ENCODE measurements around the gene NR3C2. TPM values are rescaled to one million over a fixed set of nuclear protein-coding genes. Genes with fewer than 3 reads are reported as not detected.

NR3C2 gene
- total RNA-seq, 1 experiment from 2014 or later: 1.6 TPM

- ChIA-PET CTCF (no interaction called here), POLR2A (ENCODE audit: low non-redundant PET) (interaction anchor here (0.6 kb wide), 1 partner anchor 881 kb away, joined by 3 read pairs; no protein-coding TSS in a partner anchor)
- Histone ChIP-seq H3K4me1 (ENCODE audit: insufficient read depth, low read length, poor library complexity, severe bottlenecking) (no peaks in the 10 kb centered on the region), H3K4me3 (ENCODE audit: low read depth, low read length, poor library complexity, severe bottlenecking) (no peak overlapping the region), H3K9me3 (ENCODE audit: low read depth, low read length, poor library complexity, severe bottlenecking) (no peaks in the 10 kb centered on the region), H3K36me3 (ENCODE audit: insufficient read depth, low read length, poor library complexity, severe bottlenecking) (no peaks in the 10 kb centered on the region), H3K27me3 (replicated peaks; ENCODE audit: insufficient read depth, low read depth, low read length, poor library complexity) (no peaks in the 10 kb centered on the region), H3K27ac (ENCODE audit: low read depth, low read length, poor library complexity, severe bottlenecking) (no peak overlapping the region)
- no peak for DNase-seq (ENCODE audit: low spot score)
- TF ChIP-seq CTCF (conservative IDR thresholded peaks at IDR 0.05; ENCODE audit: low read depth, low read length) (no peak), EZH2 (IDR thresholded peaks at IDR 0.05; ENCODE audit: borderline replicate concordance, low read depth, low read length, poor library complexity, severe bottlenecking) (no peak)
- no TSS peak for BruUV-seq (replicated peaks)
- intact Hi-C loops (cut with micrococcal nuclease; ENCODE audit: unreplicated experiment): no loop called here
These were observed 282.4 kb downstream of the NR3C2 start for GRCh38 chr4:148159793-148160192.

- H3K27me3 ChIP-seq (replicated peaks; ENCODE audit: insufficient read depth, low read depth, low read length, poor library complexity): no peaks in the 10 kb centered on the region
- no peak overlapping the region for H3K4me3 ChIP-seq (ENCODE audit: low read depth, low read length, poor library complexity, severe bottlenecking)
- H3K36me3 ChIP-seq (ENCODE audit: insufficient read depth, low read length, poor library complexity, severe bottlenecking): no peaks in the 10 kb centered on the region
- H3K27ac ChIP-seq (ENCODE audit: low read depth, low read length, poor library complexity, severe bottlenecking): no peak overlapping the region
- ChIA-PET CTCF (no interaction called here), POLR2A (ENCODE audit: low non-redundant PET) (no interaction called here)
- TF ChIP-seq CTCF (conservative IDR thresholded peaks at IDR 0.05; ENCODE audit: low read depth, low read length) (no peak), EZH2 (IDR thresholded peaks at IDR 0.05; ENCODE audit: borderline replicate concordance, low read depth, low read length, poor library complexity, severe bottlenecking) (no peak)
- BruUV-seq (replicated peaks): no TSS peak
- H3K9me3 ChIP-seq (ENCODE audit: low read depth, low read length, poor library complexity, severe bottlenecking): no peaks in the 10 kb centered on the region
- intact Hi-C loops (cut with micrococcal nuclease; ENCODE audit: unreplicated experiment): no loop called here
- no peak for DNase-seq (ENCODE audit: low spot score)
- H3K4me1 ChIP-seq (ENCODE audit: insufficient read depth, low read length, poor library complexity, severe bottlenecking): no peaks in the 10 kb centered on the region
These were observed 287.4 kb downstream of the NR3C2 start for GRCh38 chr4:148154769-148155168.

GRCh38 chr4:148152868-148153625 lies 289.2 kb downstream of the NR3C2 start:
- Histone ChIP-seq H3K4me1 (ENCODE audit: insufficient read depth, low read length, poor library complexity, severe bottlenecking) (no peaks in the 10 kb centered on the region), H3K36me3 (ENCODE audit: insufficient read depth, low read length, poor library complexity, severe bottlenecking) (no peaks in the 10 kb centered on the region), H3K4me3 (ENCODE audit: low read depth, low read length, poor library complexity, severe bottlenecking) (no peak overlapping the region), H3K9me3 (ENCODE audit: low read depth, low read length, poor library complexity, severe bottlenecking) (no peaks in the 10 kb centered on the region), H3K27me3 (replicated peaks; ENCODE audit: insufficient read depth, low read depth, low read length, poor library complexity) (no peaks in the 10 kb centered on the region), H3K27ac (ENCODE audit: low read depth, low read length, poor library complexity, severe bottlenecking) (no peak overlapping the region)
- intact Hi-C loops (cut with micrococcal nuclease; ENCODE audit: unreplicated experiment): no loop called here
- ChIA-PET POLR2A (ENCODE audit: low non-redundant PET) (no interaction called here), CTCF (no interaction called here)
- TF ChIP-seq CTCF (conservative IDR thresholded peaks at IDR 0.05; ENCODE audit: low read depth, low read length): peak; percentile 29; the same call in 1 of the 2 replicates
- no peak for TF ChIP-seq EZH2 (IDR thresholded peaks at IDR 0.05; ENCODE audit: borderline replicate concordance, low read depth, low read length, poor library complexity, severe bottlenecking)
- DNase-seq (ENCODE audit: low spot score): no peak
- BruUV-seq (replicated peaks): no TSS peak

All from A673 (cell line).